Type B pancreatic cell (in vitro differentiated cells): ENCODE results near the gene SND1. TPM values are rescaled to one million over a fixed set of nuclear protein-coding genes. Genes with fewer than 3 reads are reported as not detected.
"Not testable (repeated sequence)": the region's sequence is repeated elsewhere in the genome, so short reads cannot be mapped to it uniquely, and the experiment has no call there.

Experiments
- DNase-seq: peaks from one replicate; pipeline ENCODE4 v3.0.0; 2021; ENCODE audit warnings: mixed read lengths; ENCODE audit not compliant: unreplicated experiment; ENCODE audit errors: extremely low spot score
- H3K27ac Mint-ChIP-seq: 2 replicates; pipeline ENCODE4 v1.8.0; 2021; ENCODE audit warnings: mild to moderate bottlenecking, mixed read lengths
- H3K27me3 Mint-ChIP-seq: 2 replicates; pipeline ENCODE4 v1.8.0; 2021; ENCODE audit warnings: mixed read lengths
- H3K36me3 Mint-ChIP-seq: 2 replicates; pipeline ENCODE4 v1.8.0; 2021; ENCODE audit warnings: mixed read lengths
- H3K4me1 Mint-ChIP-seq: one replicate; pipeline ENCODE4 v1.8.0; 2021; ENCODE audit warnings: mixed read lengths; ENCODE audit not compliant: unreplicated experiment
- H3K4me3 Mint-ChIP-seq: 2 replicates; pipeline ENCODE4 v1.8.0; 2021; ENCODE audit warnings: mild to moderate bottlenecking, mixed read lengths
- H3K9me3 Mint-ChIP-seq: 2 replicates; pipeline ENCODE4 v1.8.0; 2021; ENCODE audit warnings: mixed read lengths
- total RNA-seq: library from RNA; stranded (reverse); gene quantifications from 2 replicates; pipeline ENCODE4 v1.2.1, GENCODE V29; 2021; ENCODE audit warnings: low replicate concordance
- TF ChIP-seq, protein P1 (sequence below): fragments of 200-600 bp; sonication (generic); conservative IDR thresholded peaks from 2 replicates; pipeline ENCODE4 v1.5.0; 2021; ENCODE audit warnings: antibody characterized with exemption, mild to moderate bottlenecking

SND1 gene
- total RNA-seq, 1 donor from 2014 or later = 199 TPM

DNA sequence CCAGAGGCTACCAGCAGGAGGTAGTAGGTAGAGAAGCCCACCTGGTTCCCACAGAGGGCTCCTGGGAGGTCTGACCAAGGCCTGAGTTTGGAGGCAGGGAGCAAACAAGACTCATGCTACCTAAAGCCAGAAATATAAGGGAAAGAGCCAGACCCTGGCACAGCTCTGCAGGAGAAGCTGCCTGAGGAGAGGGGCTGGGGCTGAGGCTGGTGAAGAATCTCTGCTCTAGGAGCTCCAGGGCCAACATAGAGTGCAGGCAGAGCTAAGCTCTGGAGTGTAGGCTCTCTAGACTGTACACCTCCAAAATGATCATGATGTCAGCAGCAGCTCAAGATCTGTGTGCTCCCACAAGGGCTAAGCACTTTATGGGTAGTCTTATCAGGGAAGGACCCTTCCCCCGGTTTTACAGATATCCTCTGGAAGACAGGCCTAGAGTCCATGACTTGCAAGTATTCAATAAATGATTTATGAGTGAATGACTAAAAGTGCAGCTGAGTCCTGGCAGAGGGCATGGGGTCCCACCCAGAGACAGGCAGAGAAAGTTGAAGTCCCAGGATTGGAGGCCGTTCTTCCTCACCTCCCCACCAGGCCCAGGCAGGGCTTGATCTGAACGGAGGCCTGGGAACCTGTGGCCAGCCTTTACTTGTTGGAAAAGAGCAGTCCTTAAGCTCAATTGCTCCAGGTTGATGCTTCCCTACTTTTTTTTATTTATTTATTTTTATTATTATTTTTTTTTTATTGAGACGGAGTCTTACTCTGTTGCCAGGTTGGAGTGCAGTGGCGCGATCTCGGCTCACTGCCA is 450.7 kb downstream of the SND1 start:
- Mint-ChIP-seq H3K27me3 (peaks cover 51% of the 10 kb centered on the region), H3K9me3 (no peaks in the 10 kb centered on the region), H3K27ac (peak overlapping the region; percentile 59), H3K4me3 (peak overlapping the region; percentile 57), H3K36me3 (peaks cover 3% of the 10 kb centered on the region), H3K4me1 (peaks cover 17% of the 10 kb centered on the region)
- no peak for DNase-seq
- TF ChIP-seq, protein P1, sequence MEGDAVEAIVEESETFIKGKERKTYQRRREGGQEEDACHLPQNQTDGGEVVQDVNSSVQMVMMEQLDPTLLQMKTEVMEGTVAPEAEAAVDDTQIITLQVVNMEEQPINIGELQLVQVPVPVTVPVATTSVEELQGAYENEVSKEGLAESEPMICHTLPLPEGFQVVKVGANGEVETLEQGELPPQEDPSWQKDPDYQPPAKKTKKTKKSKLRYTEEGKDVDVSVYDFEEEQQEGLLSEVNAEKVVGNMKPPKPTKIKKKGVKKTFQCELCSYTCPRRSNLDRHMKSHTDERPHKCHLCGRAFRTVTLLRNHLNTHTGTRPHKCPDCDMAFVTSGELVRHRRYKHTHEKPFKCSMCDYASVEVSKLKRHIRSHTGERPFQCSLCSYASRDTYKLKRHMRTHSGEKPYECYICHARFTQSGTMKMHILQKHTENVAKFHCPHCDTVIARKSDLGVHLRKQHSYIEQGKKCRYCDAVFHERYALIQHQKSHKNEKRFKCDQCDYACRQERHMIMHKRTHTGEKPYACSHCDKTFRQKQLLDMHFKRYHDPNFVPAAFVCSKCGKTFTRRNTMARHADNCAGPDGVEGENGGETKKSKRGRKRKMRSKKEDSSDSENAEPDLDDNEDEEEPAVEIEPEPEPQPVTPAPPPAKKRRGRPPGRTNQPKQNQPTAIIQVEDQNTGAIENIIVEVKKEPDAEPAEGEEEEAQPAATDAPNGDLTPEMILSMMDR = no peak

DNA sequence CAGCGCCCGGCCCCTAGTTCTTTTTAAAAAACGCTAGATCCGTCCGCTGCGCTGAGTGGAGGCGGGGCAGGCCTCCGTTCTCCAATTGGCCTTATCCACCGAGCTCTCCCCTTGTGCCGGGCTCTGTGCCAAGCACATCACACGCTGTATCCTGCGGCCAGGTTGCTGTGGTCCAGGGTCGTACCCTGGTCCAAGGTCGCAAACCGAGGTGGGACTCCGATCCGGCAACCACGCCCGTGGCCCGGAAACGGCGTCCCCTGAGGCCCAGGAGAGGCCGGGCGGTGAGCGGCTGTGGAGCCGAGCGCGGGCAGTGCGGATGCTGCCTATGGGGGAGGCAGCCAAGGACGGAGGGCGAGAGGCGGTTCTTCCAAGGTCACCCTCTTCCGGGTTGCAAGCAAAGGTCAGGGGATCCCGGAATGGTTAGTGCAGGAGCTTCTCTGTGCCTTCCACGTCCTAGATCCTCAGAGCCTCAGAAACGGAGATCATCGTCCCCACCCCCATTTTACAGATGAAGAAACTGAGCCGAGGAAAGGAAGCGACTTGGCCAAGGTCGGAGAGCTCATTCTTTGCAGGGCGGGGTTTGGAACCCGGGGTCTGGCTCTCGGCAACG is 451.6 kb downstream of the SND1 start:
- Mint-ChIP-seq H3K36me3 (no peaks in the 10 kb centered on the region), H3K27me3 (peaks cover 56% of the 10 kb centered on the region), H3K4me1 (peaks cover 17% of the 10 kb centered on the region), H3K27ac (no peak overlapping the region), H3K4me3 (peak overlapping the region; percentile 78), H3K9me3 (no peaks in the 10 kb centered on the region)
- TF ChIP-seq, protein P1 = no peak
- no peak for DNase-seq

DNA sequence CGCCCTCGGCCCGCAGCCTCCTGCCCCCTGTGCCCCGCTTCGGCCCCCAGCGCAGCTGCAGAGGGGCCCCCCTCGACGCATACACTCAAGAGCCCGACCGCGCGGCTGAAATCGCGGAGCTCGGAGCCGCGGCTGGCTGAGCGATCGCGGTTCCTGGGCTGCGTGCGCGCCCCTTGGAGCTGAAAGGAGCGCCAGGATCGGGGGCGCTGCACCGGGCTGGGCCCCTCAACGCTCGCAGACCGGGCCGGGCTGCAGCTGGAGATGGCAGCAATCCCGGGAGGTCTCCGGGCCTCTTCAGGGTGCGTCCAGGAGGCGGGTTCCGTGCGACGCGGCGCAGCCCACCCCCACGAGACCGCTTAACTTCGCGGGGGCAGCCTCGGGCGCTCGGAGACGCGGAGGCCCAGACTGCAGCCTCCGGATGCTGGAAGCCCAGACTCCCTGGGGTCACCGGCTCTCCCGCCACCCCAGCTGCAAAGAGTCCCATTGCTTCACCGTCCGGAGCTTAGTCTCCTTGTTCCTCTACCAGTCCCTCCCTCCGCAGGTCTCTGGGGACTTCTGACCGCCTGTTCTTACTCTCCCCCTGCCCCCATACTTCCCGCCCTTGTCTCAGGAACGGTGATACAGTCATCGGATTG is 452.2 kb downstream of the SND1 start:
- Mint-ChIP-seq H3K27ac (peak overlapping the region; percentile 44), H3K4me1 (peaks cover 17% of the 10 kb centered on the region), H3K4me3 (peak overlapping the region; percentile 80), H3K27me3 (peaks cover 59% of the 10 kb centered on the region), H3K36me3 (no peaks in the 10 kb centered on the region), H3K9me3 (no peaks in the 10 kb centered on the region)
- DNase-seq = no peak
- TF ChIP-seq, protein P1 = no peak

DNA sequence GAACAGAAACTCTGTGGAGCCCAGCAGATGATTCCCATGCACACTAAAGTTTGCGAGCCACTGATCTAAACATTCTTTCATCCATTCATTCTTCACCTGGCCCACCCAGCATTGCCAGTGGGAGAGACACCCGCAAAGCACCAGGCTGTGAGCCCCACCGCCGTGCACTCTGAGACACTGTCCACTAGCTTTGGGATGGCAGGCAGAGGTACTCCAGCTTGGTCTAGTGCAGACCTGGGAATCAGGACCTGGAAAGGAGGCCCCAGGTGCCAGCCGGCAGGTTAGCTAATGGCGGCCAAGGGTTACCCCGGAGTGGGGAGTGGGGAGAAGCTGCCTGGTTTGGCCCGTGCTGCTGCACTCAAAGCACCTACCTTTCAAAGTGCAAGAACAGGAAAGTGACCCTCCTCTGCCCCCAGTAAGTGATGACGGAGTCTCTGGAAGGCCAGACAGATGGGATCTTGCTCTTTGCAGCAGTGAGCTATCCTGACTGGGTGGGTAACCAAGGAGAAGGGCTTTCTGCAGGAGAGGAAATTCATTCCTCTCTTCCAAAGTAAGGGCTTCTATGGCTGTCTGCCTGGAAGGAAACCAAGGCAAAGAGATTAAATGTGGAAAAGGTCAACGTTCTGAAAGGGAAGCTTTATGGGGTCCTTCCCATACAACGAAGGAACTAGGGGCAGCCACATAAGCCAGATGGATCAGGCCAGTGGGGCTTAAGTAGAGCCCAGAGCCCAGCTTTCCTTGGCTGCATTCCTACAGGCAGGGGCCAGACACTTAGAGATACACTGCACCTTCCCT is 453.4 kb downstream of the SND1 start:
- no peaks in the 10 kb centered on the region for H3K36me3 Mint-ChIP-seq
- no peak overlapping the region for H3K27ac Mint-ChIP-seq
- TF ChIP-seq, protein P1 = no peak
- DNase-seq = no peak
- no peaks in the 10 kb centered on the region for H3K9me3 Mint-ChIP-seq
- H3K27me3 Mint-ChIP-seq = peaks cover 59% of the 10 kb centered on the region
- H3K4me1 Mint-ChIP-seq = peaks cover 16% of the 10 kb centered on the region
- H3K4me3 Mint-ChIP-seq = peak overlapping the region; percentile 52

DNA sequence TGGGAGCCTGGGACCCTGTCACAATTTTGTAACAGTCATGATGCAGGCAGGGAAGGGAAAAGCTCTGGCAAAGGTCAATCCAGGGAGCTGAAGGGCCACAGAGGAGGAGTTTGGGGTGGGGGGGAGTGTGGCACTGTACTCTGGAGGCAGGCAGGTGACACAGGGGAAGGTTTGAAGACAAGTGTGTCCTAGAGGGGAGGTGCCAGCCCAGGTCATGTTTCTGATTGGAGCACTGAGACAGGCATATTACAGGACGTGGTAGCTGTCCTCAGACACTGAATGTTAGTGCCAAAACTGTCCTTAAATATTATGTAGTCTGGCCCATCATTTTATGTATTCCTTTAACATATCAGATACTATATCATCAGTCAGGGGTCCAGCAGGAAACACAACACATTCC is 454.8 kb downstream of the SND1 start:
- peaks cover 51% of the 10 kb centered on the region for H3K27me3 Mint-ChIP-seq
- DNase-seq = no peak
- no peaks in the 10 kb centered on the region for H3K9me3 Mint-ChIP-seq
- H3K4me3 Mint-ChIP-seq = no peak overlapping the region
- no peak overlapping the region for H3K27ac Mint-ChIP-seq
- TF ChIP-seq, protein P1 = no peak
- peaks cover 3% of the 10 kb centered on the region for H3K4me1 Mint-ChIP-seq
- H3K36me3 Mint-ChIP-seq = no peaks in the 10 kb centered on the region

DNA sequence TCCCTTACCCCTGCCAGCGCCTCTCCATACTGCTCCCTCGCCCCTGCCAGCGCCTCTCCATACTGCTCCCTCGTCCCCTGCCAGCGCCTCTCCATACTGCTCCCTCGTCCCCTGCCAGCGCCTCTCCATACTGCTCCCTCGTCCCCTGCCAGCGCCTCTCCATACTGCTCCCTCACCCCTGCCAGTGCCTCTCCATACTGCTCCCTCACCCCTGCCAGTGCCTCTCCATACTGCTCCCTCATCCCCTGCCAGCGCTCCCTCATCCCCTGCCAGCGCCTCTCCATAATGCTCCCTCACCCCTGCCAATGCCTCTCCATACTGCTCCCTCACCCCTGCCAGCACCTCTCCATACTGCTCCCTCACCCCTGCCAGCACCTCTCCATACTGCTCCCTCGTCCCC is 455.5 kb downstream of the SND1 start:
- not testable (repeated sequence) for H3K9me3 Mint-ChIP-seq, H3K27ac Mint-ChIP-seq, H3K4me3 Mint-ChIP-seq, DNase-seq, H3K36me3 Mint-ChIP-seq, H3K4me1 Mint-ChIP-seq
- peaks cover 48% of the 10 kb centered on the region for H3K27me3 Mint-ChIP-seq
